IMR-90 (cell line): ENCODE data around the gene TIAM2. TPM values are rescaled to one million over a fixed set of nuclear protein-coding genes. Genes with fewer than 3 reads are reported as not detected.
A peak's percentile ranks its signal among the peaks of the same experiment; 100 is the strongest.

Experiments
- ATAC-seq: fragments of 200-7000 bp; cut with Tn5 transposase; 2 replicates; pipeline ENCODE4 v1.9.1; 2020; ENCODE audit warnings: low read depth, mild to moderate bottlenecking, moderate library complexity
- BruUV-seq: library from RNA; stranded (reverse); fragments of 400-500 nt; replicated peaks from 2 replicates; lab custom pipeline; 2021; lab: Mats Ljungman, UMichigan
- CTCF ChIA-PET: fragments of 300-600 bp; formaldehyde crosslinking; extraction: SDS; loops from one replicate; lab custom pipeline; 2021; ENCODE audit warnings: antibody characterized with exemption; lab: Yijun Ruan, JAX
- POLR2A ChIA-PET: fragments of 300-600 bp; sonication (Branson Sonifier 250); formaldehyde crosslinking; loops from one replicate; lab custom pipeline; 2022; ENCODE audit warnings: antibody characterized with exemption; ENCODE audit not compliant: unreplicated experiment; lab: Charles Lee
- DNase-seq: peaks from one replicate; pipeline ENCODE4 v3.0.0; 2013
- H2AFZ ChIP-seq: replicated peaks from 2 replicates; pipeline ENCODE3; 2013; ENCODE audit warnings: low read length, mild to moderate bottlenecking; ENCODE audit not compliant: poor library complexity
- H2AK5ac ChIP-seq: 2 replicates; pipeline ENCODE4 v1.6.1; 2013; ENCODE audit warnings: low read depth, low read length, inconsistent platforms
- H2AK9ac ChIP-seq: replicated peaks from 2 replicates; pipeline ENCODE3; 2013; ENCODE audit warnings: mild to moderate bottlenecking, low read depth, low read length, moderate library complexity; ENCODE audit not compliant: poor library complexity
- H2BK120ac ChIP-seq: 2 replicates; pipeline ENCODE4 v1.6.1; 2013; ENCODE audit warnings: low read depth, low read length, inconsistent platforms
- H2BK15ac ChIP-seq: 3 replicates; pipeline ENCODE4 v1.6.1; 2013; ENCODE audit warnings: low read depth, low read length, inconsistent platforms
- H2BK20ac ChIP-seq: 2 replicates; pipeline ENCODE4 v1.6.1; 2013; ENCODE audit warnings: low read depth, mild to moderate bottlenecking, inconsistent platforms, low read length, moderate library complexity
- H2BK5ac ChIP-seq: 2 replicates; pipeline ENCODE4 v1.6.1; 2013; ENCODE audit warnings: mild to moderate bottlenecking, low read depth, low read length, inconsistent platforms; ENCODE audit not compliant: poor library complexity, severe bottlenecking
- H3K14ac ChIP-seq: replicated peaks from 2 replicates; pipeline ENCODE4 v1.6.1; 2013; ENCODE audit warnings: low read depth, low read length, inconsistent platforms
- H3K18ac ChIP-seq: 2 replicates; pipeline ENCODE4 v1.6.1; 2013; ENCODE audit warnings: low read depth, low read length, control low read depth
- H3K23ac ChIP-seq: 2 replicates; pipeline ENCODE4 v1.6.1; 2013; ENCODE audit warnings: low read depth, low read length, inconsistent platforms
- H3K27ac ChIP-seq: 2 replicates; pipeline ENCODE4 v1.5.1; 2013; ENCODE audit warnings: mild to moderate bottlenecking, control low read depth, low read length; ENCODE audit not compliant: insufficient read depth
- H3K27me3 ChIP-seq: 2 replicates; pipeline ENCODE4 v1.6.1; 2013; ENCODE audit warnings: low read length; ENCODE audit not compliant: control insufficient read depth, insufficient read depth
- H3K36me3 ChIP-seq: 2 replicates; pipeline ENCODE4 v1.6.1; 2013; ENCODE audit warnings: low read length, mixed read lengths; ENCODE audit not compliant: control insufficient read depth, insufficient read depth
- H3K4ac ChIP-seq: 2 replicates; pipeline ENCODE4 v1.6.1; 2013; ENCODE audit warnings: low read depth, low read length, inconsistent platforms
- H3K4me1 ChIP-seq: 2 replicates; pipeline ENCODE4 v1.6.1; 2013; ENCODE audit warnings: low read length, mixed read lengths; ENCODE audit not compliant: control insufficient read depth, insufficient read depth
- H3K4me2 ChIP-seq: 2 replicates; pipeline ENCODE4 v1.6.1; 2013; ENCODE audit warnings: low read depth, mild to moderate bottlenecking, control low read depth, low read length, moderate library complexity
- H3K4me3 ChIP-seq: 2 replicates; pipeline ENCODE4 v1.5.1; 2013; ENCODE audit warnings: low read depth, mild to moderate bottlenecking, control low read depth, low read length, moderate library complexity; ENCODE audit not compliant: insufficient read depth
- H3K56ac ChIP-seq: 2 replicates; pipeline ENCODE4 v1.6.1; 2013; ENCODE audit warnings: low read length, inconsistent platforms; ENCODE audit not compliant: insufficient read depth; ENCODE audit errors: extremely low read depth
- H3K79me1 ChIP-seq, 2 experiments: 2 replicates each; pipeline ENCODE4 v1.6.1; 2013; ENCODE audit warnings: low read length in 2 of 2, inconsistent platforms in 1 of 2, low read depth in 1 of 2
- H3K9ac ChIP-seq: 2 replicates; pipeline ENCODE4 v1.6.1; 2013; ENCODE audit warnings: low read depth, low read length, control low read depth
- H3K9me1 ChIP-seq: 2 replicates; pipeline ENCODE4 v1.6.1; 2013; ENCODE audit warnings: low read length, inconsistent platforms; ENCODE audit not compliant: insufficient read depth
- H3K9me3 ChIP-seq: 2 replicates; pipeline ENCODE4 v1.6.1; 2013; ENCODE audit warnings: low read length; ENCODE audit not compliant: control insufficient read depth, insufficient read depth
- H4K20me1 ChIP-seq: 2 replicates; pipeline ENCODE4 v1.6.1; 2013; ENCODE audit warnings: low read length, inconsistent platforms; ENCODE audit not compliant: insufficient read depth
- H4K5ac ChIP-seq: 2 replicates; pipeline ENCODE4 v1.6.1; 2013; ENCODE audit warnings: mild to moderate bottlenecking, low read depth, low read length, control low read depth
- H4K8ac ChIP-seq, 2 experiments: 2 replicates each; pipeline ENCODE4 v1.6.1; 2013; ENCODE audit warnings: low read depth in 2 of 2, low read length in 2 of 2, control low read depth in 1 of 2, inconsistent platforms in 1 of 2
- H4K91ac ChIP-seq: 2 replicates; pipeline ENCODE4 v1.6.1; 2013; ENCODE audit warnings: low read depth, low read length, inconsistent platforms; ENCODE audit not compliant: insufficient read depth
- CEBPB ChIP-seq: IDR thresholded peaks from 2 replicates; pipeline ENCODE4 v1.6.1; 2012; ENCODE audit warnings: low read depth, low read length, improper control_type of control experiment
- CHD1 ChIP-seq: IDR thresholded peaks from 2 replicates; pipeline ENCODE4 v1.6.1; 2012; ENCODE audit warnings: low read depth, low read length, improper control_type of control experiment
- WGBS, 2 experiments: methylation state at CpG; one replicate each; pipeline versions ENCODE4 v1.1.5 to v1.1.7; 2013; ENCODE audit warnings: missing lambda C conversion rate in 2 of 2; ENCODE audit not compliant: insufficient read length in 1 of 2; ENCODE audit errors: extremely low coverage in 2 of 2; 5-methylcytosine and 5-hydroxymethylcytosine counted together
- dilution Hi-C: fragments of 300-500 bp; cut with HindIII; formaldehyde crosslinking; loops from one replicate; pipeline ENCODE4 v1.14.3; 2018; ENCODE audit warnings: low sequenced_read_pairs; ENCODE audit not compliant: unreplicated experiment
- in situ Hi-C: fragments of 300-500 bp; cut with MboI; formaldehyde crosslinking; loops from 3 replicates; pipeline ENCODE4 v1.14.3; 2019; ENCODE audit warnings: low sequenced_read_pairs, inconsistent platforms, mixed read lengths
- intact Hi-C: fragments of 100-400 bp; cut with micrococcal nuclease; formaldehyde crosslinking; loops from 2 replicates; pipeline ENCODE4 v1.10.0; 2022
- polyA plus RNA-seq, 3 experiments: library from polyadenylated mRNA; depleted of rRNA; stranded (reverse); fragments of >200 nt; gene quantifications; 2 replicates each; pipeline ENCODE4 v1.2.3, GENCODE V29; 2012; ENCODE audit warnings: low replicate concordance in 1 of 3
- total RNA-seq: library from RNA; depleted of rRNA; stranded (reverse); fragments of >200 nt; gene quantifications from 2 replicates; pipeline ENCODE4 v1.2.3, GENCODE V29; 2012

TIAM2 gene
- total and polyA plus RNA-seq, 2 of the 4 experiments (the other 2 are of a cell fraction): 3.1 to 4.7 TPM

- peak overlapping the region; percentile 66; the same call in 1 of the 2 replicates for H3K14ac ChIP-seq
- peaks cover 29% of the 10 kb centered on the region for H3K9me1 ChIP-seq
- H3K9ac ChIP-seq: no peak overlapping the region
- ATAC-seq (no peak), DNase-seq (no peak)
- TF ChIP-seq CHD1 (no peak), CEBPB (peak; percentile 68)
- ChIA-PET POLR2A (no interaction called here), CTCF (no interaction called here)
- H2AK9ac ChIP-seq: no peak overlapping the region
- BruUV-seq: no TSS peak
- no CpG with 5 or more reads among the region's 6 CpGs for WGBS, 2 experiments
- no peak overlapping the region for H3K4me2 ChIP-seq
- dilution Hi-C loops: no loop called here
- no peak overlapping the region for H2BK5ac ChIP-seq
- no peaks in the 10 kb centered on the region for H3K36me3 ChIP-seq
- peak overlapping the region; percentile 35; the same call in 1 of the 3 replicates for H2BK15ac ChIP-seq
- H3K18ac ChIP-seq: no peak overlapping the region
- no peaks in the 10 kb centered on the region for H3K27me3 ChIP-seq
- peaks cover 0 to 24% of the 10 kb centered on the region in 2 experiments; a peak in 2 of 4 replicates for H3K79me1 ChIP-seq
- H3K4me3 ChIP-seq: no peak overlapping the region
- in situ Hi-C loops: no loop called here
- H3K9me3 ChIP-seq: no peaks in the 10 kb centered on the region
- peaks cover 12% of the 10 kb centered on the region for H3K4me1 ChIP-seq
- H4K5ac ChIP-seq: no peak overlapping the region
- H4K91ac ChIP-seq: peak overlapping the region; percentile 31
- H2BK20ac ChIP-seq: peak overlapping the region; percentile 76
- H2BK120ac ChIP-seq: peak overlapping the region; percentile 69
- intact Hi-C loops: no loop called here
- no peak overlapping the region for H3K23ac ChIP-seq
- H4K8ac ChIP-seq: peak overlapping the region in 1 of 2 experiments; percentile 17; a peak in 1 of 4 replicates
- peak overlapping the region; percentile 72 for H2AFZ ChIP-seq
- H3K4ac ChIP-seq: peak overlapping the region; percentile 20
- H4K20me1 ChIP-seq: no peaks in the 10 kb centered on the region
- peak overlapping the region; percentile 79; the same call in 1 of the 2 replicates for H2AK5ac ChIP-seq
- H3K56ac ChIP-seq: no peak overlapping the region
- H3K27ac ChIP-seq: no peak overlapping the region
Observed at GRCh38 chr6:155157101-155157500, 162.0 kb downstream of the TIAM2 start.
